GM18526 (cell line): ENCODE results near the gene EEF2.

Experiments used
- POLR2A ChIP-seq: IDR thresholded peaks from 3 replicates; pipeline ENCODE4 v1.6.1; 2011; ENCODE audit not compliant: insufficient read length; ENCODE audit errors: extremely low read depth

EEF2 gene

DNA sequence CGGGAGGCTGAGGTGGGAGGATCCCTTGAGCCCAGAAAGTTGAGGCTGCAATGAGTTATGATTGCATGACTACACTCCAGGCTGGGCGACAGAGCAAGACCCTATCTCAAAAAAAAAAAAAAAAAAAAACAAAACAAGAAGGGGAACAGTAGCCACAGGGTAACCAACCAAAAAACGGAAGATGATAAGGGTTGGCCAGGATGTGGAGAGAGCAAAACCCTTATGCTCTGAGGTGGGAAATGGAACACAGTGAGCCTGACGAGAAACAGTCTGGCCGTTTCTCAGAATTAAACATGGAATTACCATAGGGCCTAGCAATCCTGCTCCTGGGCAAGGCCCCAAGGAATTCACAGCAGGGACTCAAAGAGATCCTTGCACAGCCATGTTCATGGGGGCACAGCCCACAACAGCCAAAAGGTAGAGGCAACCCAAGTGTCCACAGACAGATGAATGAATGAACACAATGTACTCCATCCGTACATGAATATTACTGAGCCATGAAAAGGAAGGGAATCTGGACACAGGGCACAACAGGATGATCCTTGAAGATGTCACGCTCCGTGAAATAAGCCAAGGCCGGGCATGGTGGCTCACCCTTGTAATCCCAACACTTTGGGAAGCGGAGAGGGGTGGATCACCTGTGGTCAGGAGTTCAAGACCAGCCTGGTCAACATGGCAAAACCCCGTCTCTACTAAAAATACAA lies 41.1 kb downstream of the EEF2 start:
- TF ChIP-seq POLR2A: no peak

DNA sequence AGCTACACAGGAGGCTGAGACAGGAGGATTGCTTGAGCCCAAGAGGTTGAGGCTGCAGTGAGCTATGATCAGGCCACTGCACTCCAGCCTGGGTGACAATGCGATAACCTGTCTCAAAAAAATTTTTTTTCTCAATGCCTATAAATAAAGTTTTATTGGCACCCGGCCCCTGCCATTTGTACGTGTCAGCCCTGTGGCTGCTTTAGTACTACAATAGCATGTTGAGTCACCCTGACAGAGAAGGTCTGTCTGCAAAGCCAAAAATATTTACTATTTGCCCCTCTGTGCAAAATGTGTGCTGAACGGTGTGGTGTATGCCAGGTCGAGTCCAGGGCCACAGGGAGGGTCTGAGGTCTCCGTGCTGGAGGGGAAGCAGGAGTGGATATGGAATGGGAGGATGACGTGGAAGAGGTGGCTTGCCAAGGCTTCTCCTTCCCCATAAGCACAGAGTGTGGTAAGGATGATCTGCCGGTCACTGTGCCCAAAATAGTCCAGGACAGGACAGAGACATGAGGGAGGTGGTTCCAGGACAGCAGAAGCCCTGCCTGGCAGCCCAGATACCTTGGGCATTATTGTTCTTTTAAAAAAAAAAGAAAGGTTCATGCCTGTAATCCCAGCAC lies 42.4 kb downstream of the EEF2 start:
- no peak for TF ChIP-seq POLR2A

DNA sequence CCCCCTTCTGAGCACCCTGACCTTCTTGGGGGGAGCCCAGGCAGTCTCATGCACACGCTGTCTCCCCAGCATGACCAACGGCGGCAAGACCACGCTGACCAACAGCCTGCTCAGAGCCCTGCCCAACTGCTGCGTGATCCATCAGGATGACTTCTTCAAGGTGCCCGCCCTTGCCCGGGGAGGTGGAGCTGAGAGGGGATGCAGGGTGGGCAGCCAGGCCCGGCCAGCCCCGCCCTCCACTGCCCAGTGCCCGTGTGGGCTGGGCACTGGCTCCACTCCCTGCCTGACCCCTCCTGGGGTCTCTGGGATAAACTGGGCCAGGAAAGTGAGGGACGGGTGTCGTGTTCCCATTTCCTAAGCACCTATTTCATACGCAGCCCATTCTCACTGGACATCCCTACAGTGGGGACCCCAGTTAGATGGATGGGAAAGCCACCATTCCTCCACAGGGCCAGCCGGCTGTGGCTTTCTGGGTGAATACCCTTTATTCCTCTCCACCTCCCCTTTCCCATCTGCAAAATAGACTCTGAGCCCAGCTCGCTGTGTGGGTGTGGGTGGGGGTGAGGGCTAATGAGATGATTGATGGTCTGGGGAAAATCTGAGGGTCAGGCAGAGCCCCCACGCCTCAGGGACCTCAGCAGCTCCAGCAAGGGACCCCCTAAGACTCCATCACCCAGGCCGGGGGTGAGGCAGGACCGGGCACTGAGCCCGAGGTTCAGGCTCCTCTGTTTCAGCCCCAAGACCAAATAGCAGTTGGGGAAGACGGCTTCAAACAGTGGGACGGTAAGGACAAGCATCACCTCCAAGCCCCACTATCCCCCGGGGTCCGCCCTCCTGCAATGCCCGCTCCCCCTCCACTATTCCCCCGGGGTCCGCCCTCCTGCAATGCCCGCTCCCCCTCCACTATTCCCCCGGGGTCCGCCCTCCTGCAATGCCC lies 48.5 kb downstream of the EEF2 start:
- TF ChIP-seq POLR2A: no peak

DNA sequence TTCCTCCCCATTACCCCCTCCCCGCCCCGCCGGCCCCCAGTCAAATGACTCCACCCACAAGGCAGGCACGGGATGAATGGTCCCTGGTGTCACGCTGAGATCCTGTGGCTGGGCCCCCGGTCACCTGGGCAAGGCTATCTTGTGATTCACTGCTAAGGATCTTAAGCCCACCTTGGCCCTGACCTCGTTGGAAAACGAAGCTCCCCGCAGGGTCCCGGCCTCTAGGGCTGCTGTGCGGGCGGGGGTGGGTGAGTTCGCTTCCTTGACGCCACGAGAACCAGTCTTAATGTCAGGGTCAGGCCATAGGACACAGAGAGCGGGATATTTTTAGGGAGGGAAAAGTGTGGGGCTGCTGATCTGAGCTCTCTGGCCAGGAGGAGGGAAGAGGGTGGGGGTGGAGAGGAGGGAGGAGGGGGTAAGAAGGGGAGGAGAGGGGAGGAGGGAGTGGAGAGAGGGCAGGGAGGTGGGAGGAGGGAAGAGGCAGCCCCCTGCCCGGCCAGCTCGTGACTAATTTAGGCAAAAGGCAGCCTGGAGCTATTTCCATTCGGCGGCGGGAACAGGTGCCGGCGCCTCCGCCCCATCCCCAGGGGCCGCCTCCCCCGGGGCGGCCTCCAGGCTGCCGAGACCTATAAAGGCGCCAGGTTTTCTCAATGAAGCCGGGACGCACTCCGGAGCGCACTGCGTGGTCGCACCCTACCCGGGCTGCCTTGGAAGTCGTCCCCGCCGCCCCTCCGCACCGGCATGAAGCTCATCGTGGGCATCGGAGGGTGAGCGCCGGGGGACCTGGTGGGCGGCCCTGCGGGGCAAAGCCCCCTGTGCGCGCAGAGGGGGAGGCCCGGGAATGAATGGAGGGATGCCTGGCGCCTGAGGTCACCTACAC lies 52.1 kb downstream of the EEF2 start, which contains the start of gene NMRK2:
NMRK2 (plus strand) TSS at position 139 of the 880 bp plus-strand sequence; CDS start at position 742, 603 bp downstream.
- no peak for TF ChIP-seq POLR2A

DNA sequence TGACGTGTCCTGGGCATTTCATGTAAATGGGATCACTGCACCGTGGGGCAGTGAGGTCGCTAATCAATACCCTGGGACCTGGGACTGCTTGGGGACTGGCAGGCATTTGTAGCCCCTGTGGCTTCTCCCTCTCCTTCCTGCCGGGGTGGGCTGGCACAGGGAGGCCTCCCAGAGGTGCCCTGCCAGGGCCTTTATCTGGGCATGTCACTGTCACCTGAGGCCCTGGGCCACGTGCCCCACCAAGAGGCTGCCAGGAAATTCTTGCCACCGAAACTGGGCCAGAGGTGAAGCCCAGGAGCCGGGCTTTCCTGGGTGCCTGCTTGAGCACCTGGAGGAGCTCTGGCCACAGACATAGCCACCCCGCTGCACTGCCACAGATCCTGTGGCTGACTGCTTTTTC lies 54.2 kb downstream of the EEF2 start:
- no peak for TF ChIP-seq POLR2A
